GM21367 (cell line): ENCODE results near the gene SHISA9.
"Not testable (repeated sequence)": the region's sequence is repeated elsewhere in the genome, so short reads cannot be mapped to it uniquely, and the experiment has no call there.

Experiments used
- ATAC-seq: cut with Tn5 transposase; IDR thresholded peaks from one replicate; pipeline ENCODE4 v1.9.1; 2021; ENCODE audit not compliant: unreplicated experiment

Gene SHISA9

GRCh38 chr16:12899529-12900143 lies 1.8 kb upstream of the SHISA9 start:
- no peak for ATAC-seq

- ATAC-seq: no peak
These were observed 1.2 kb upstream of the SHISA9 start for GRCh38 chr16:12900156-12900555.

- no peak for ATAC-seq
These were observed 697 bp upstream of the SHISA9 start for GRCh38 chr16:12900599-12901203.

GRCh38 chr16:12901204-12901596 lies 198 bp upstream of the SHISA9 start:
- ATAC-seq: no peak

- ATAC-seq: no peak
These were observed 1.3 kb downstream of the SHISA9 start for GRCh38 chr16:12902511-12903372.

- no peak for ATAC-seq
These were observed 2.3 kb downstream of the SHISA9 start for GRCh38 chr16:12903407-12904328.

- no peak for ATAC-seq
These were observed 2.9 kb downstream of the SHISA9 start for GRCh38 chr16:12904329-12904671.

GRCh38 chr16:12906271-12906670 lies 4.9 kb downstream of the SHISA9 start:
- no peak for ATAC-seq

- ATAC-seq: no peak
These were observed 5.5 kb downstream of the SHISA9 start for GRCh38 chr16:12906765-12907516.

- ATAC-seq: no peak
These were observed 6.4 kb downstream of the SHISA9 start for GRCh38 chr16:12907670-12908233.

GRCh38 chr16:12917246-12917645 lies 15.8 kb downstream of the SHISA9 start:
- ATAC-seq: no peak

- no peak for ATAC-seq
These were observed 16.3 kb downstream of the SHISA9 start for GRCh38 chr16:12917653-12918052.

GRCh38 chr16:12920739-12921138 lies 19.3 kb downstream of the SHISA9 start:
- ATAC-seq: no peak

- not testable (repeated sequence) for ATAC-seq
These were observed 22.2 kb downstream of the SHISA9 start for GRCh38 chr16:12923640-12924039.

GRCh38 chr16:12925026-12925800 lies 23.8 kb downstream of the SHISA9 start:
- ATAC-seq: no peak

GRCh38 chr16:12927591-12927990 lies 26.2 kb downstream of the SHISA9 start:
- no peak for ATAC-seq

- no peak for ATAC-seq
These were observed 29.5 kb downstream of the SHISA9 start for GRCh38 chr16:12930881-12931280.

GRCh38 chr16:12936391-12936790 lies 35.0 kb downstream of the SHISA9 start:
- ATAC-seq: no peak

- ATAC-seq: no peak
These were observed 40.5 kb downstream of the SHISA9 start for GRCh38 chr16:12941896-12942295.
